Measurements from ENCODE around the gene HLCS.

Gene HLCS

DNA sequence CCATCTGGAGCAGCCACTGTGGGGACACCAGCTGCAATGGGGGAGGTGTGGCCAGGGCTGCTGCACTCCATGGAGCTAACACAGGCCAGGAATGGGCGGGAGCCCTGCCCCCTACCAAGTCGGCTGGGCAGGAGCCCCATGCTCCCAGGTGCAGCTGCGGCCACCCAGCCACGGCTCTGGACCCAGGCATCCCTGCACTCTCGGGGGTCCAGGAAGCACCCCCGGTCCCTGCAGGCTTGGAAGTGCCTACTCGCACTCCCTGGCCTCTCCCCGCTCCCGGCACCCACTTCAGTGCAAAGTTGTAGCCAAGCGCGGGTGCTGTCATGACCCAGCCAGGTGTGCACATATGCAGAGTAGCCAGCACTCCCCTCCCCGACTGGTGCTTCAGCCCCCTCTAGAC lies 91.8 kb downstream of the HLCS start:
- H3K27me3 ChIP-seq (ENCODE audit: insufficient read depth, low read depth), result no peaks in the 10 kb centered on the region
- H3K36me3 ChIP-seq (ENCODE audit: insufficient read depth), result no peaks in the 10 kb centered on the region
- no peak overlapping the region for H3K4me3 ChIP-seq (IDR thresholded peaks at IDR 0.05; ENCODE audit: insufficient read depth, low read depth, low read length)
- no peaks in the 10 kb centered on the region for H3K79me2 ChIP-seq (ENCODE audit: insufficient read depth, low read depth)
- H4K20me1 ChIP-seq (ENCODE audit: insufficient read depth), result no peaks in the 10 kb centered on the region
- H3K9ac ChIP-seq, result no peak overlapping the region
- no peak overlapping the region for H3K27ac ChIP-seq
- no peaks in the 10 kb centered on the region for H3K4me1 ChIP-seq (ENCODE audit: low read depth, poor library complexity, severe bottlenecking)
- no peak for TF ChIP-seq CTCF (conservative IDR thresholded peaks at IDR 0.05; ENCODE audit: low read depth, low read length)
- no peak overlapping the region for H3K4me2 ChIP-seq
- H2AFZ ChIP-seq (ENCODE audit: low read depth), result no peak overlapping the region

DNA sequence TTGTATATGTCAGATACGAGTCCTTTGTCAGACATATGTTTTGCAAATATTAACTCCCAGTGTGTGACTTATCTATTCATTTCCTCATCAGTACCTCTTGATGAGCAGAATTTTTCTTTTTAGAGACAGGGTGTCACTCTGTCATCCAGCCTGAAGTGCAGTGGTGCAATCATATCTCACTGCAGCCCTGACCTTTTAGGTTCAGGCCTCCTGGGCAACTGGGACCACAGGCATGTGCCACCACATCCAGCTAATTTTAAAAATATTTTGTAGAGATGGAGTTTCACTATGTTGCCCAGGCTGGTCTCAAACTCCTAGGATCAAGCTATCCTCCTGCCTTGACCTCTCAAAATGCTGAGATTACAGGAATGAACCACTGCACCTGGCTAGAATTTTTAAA lies 93.0 kb downstream of the HLCS start:
- H3K36me3 ChIP-seq (ENCODE audit: insufficient read depth), result no peaks in the 10 kb centered on the region
- H3K9ac ChIP-seq, result no peak overlapping the region
- H3K27me3 ChIP-seq (ENCODE audit: insufficient read depth, low read depth), result no peaks in the 10 kb centered on the region
- H3K79me2 ChIP-seq (ENCODE audit: insufficient read depth, low read depth), result no peaks in the 10 kb centered on the region
- no peak overlapping the region for H2AFZ ChIP-seq (ENCODE audit: low read depth)
- no peaks in the 10 kb centered on the region for H3K4me1 ChIP-seq (ENCODE audit: low read depth, poor library complexity, severe bottlenecking)
- no peak overlapping the region for H3K27ac ChIP-seq
- no peaks in the 10 kb centered on the region for H4K20me1 ChIP-seq (ENCODE audit: insufficient read depth)
- no peak overlapping the region for H3K4me3 ChIP-seq (IDR thresholded peaks at IDR 0.05; ENCODE audit: insufficient read depth, low read depth, low read length)
- TF ChIP-seq CTCF (conservative IDR thresholded peaks at IDR 0.05; ENCODE audit: low read depth, low read length), result no peak
- H3K4me2 ChIP-seq, result no peak overlapping the region

- H3K27ac ChIP-seq, result no peak overlapping the region
- H3K4me3 ChIP-seq (IDR thresholded peaks at IDR 0.05; ENCODE audit: insufficient read depth, low read depth, low read length), result no peak overlapping the region
- H3K9ac ChIP-seq, result no peak overlapping the region
- no peak for TF ChIP-seq CTCF (conservative IDR thresholded peaks at IDR 0.05; ENCODE audit: low read depth, low read length)
- H2AFZ ChIP-seq (ENCODE audit: low read depth), result no peak overlapping the region
- H4K20me1 ChIP-seq (ENCODE audit: insufficient read depth), result no peaks in the 10 kb centered on the region
- H3K4me2 ChIP-seq, result no peak overlapping the region
- H3K36me3 ChIP-seq (ENCODE audit: insufficient read depth), result no peaks in the 10 kb centered on the region
- no peaks in the 10 kb centered on the region for H3K27me3 ChIP-seq (ENCODE audit: insufficient read depth, low read depth)
- no peaks in the 10 kb centered on the region for H3K4me1 ChIP-seq (ENCODE audit: low read depth, poor library complexity, severe bottlenecking)
- no peaks in the 10 kb centered on the region for H3K79me2 ChIP-seq (ENCODE audit: insufficient read depth, low read depth)
Measured at GRCh38 chr21:36867291-36867905, 99.1 kb downstream of the HLCS start.

DNA sequence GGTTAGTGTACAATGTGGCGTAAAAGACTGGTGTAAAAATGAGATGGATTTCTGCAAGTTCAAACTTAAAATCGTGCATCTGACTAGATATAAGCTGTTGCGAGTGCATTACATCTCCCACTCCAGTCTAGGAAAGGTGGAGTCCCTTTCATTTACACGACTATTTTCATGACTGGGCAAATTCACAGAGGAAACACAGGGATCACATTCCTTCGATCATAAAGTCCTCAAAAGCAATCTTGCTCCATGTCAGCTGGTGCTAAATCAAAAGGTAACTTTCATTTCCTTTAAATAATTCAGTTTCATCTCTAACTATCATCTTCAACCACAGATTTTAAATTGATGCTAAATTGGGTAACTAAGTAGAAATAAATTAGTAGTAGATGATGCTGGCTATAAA lies 100.0 kb downstream of the HLCS start:
- no peaks in the 10 kb centered on the region for H3K4me1 ChIP-seq (ENCODE audit: low read depth, poor library complexity, severe bottlenecking)
- H3K27me3 ChIP-seq (ENCODE audit: insufficient read depth, low read depth), result no peaks in the 10 kb centered on the region
- H4K20me1 ChIP-seq (ENCODE audit: insufficient read depth), result no peaks in the 10 kb centered on the region
- TF ChIP-seq CTCF (conservative IDR thresholded peaks at IDR 0.05; ENCODE audit: low read depth, low read length), result no peak
- H3K4me2 ChIP-seq, result no peak overlapping the region
- H3K4me3 ChIP-seq (IDR thresholded peaks at IDR 0.05; ENCODE audit: insufficient read depth, low read depth, low read length), result no peak overlapping the region
- H3K9ac ChIP-seq, result no peak overlapping the region
- H3K79me2 ChIP-seq (ENCODE audit: insufficient read depth, low read depth), result no peaks in the 10 kb centered on the region
- no peaks in the 10 kb centered on the region for H3K36me3 ChIP-seq (ENCODE audit: insufficient read depth)
- no peak overlapping the region for H2AFZ ChIP-seq (ENCODE audit: low read depth)
- H3K27ac ChIP-seq, result no peak overlapping the region
